Glomerular endothelial cell (primary cell): ENCODE results near the gene SUCNR1. TPM values are rescaled to one million over a fixed set of nuclear protein-coding genes. Genes with fewer than 3 reads are reported as not detected.

Experiments
- DNase-seq: peaks from one replicate; pipeline ENCODE4 v3.0.0-alpha.2; 2011; ENCODE audit warnings: low read depth, low spot score; ENCODE audit errors: extremely low read depth
- total RNA-seq: library from RNA; depleted of rRNA; stranded (reverse); fragments of >200 nt; gene quantifications from 2 replicates; pipeline ENCODE4 v1.2.3, GENCODE V29; 2015

SUCNR1 gene
- total RNA-seq, 1 donor from 2014 or later, result 0.23 TPM

- no peak for DNase-seq
These were observed 26.6 kb downstream of the SUCNR1 start for GRCh38 chr3:151899996-151900395.

GRCh38 chr3:151900460-151900859 is 27.0 kb downstream of the SUCNR1 start:
- no peak for DNase-seq

GRCh38 chr3:151900884-151901643 is 27.6 kb downstream of the SUCNR1 start:
- no peak for DNase-seq

GRCh38 chr3:151901644-151902285 is 28.3 kb downstream of the SUCNR1 start:
- no peak for DNase-seq

- no peak for DNase-seq
These were observed 30.1 kb downstream of the SUCNR1 start for GRCh38 chr3:151903501-151903991.

- no peak for DNase-seq
These were observed 32.2 kb downstream of the SUCNR1 start for GRCh38 chr3:151905647-151906046.

- no peak for DNase-seq
These were observed 33.3 kb downstream of the SUCNR1 start for GRCh38 chr3:151906751-151907150.

GRCh38 chr3:151908399-151908798 is 35.0 kb downstream of the SUCNR1 start:
- no peak for DNase-seq

GRCh38 chr3:151909681-151910405 is 36.4 kb downstream of the SUCNR1 start:
- DNase-seq, result peak; percentile 72

- no peak for DNase-seq
These were observed 38.0 kb downstream of the SUCNR1 start for GRCh38 chr3:151911462-151911861.

GRCh38 chr3:151912028-151912427 is 38.6 kb downstream of the SUCNR1 start:
- no peak for DNase-seq

- DNase-seq, result no peak
These were observed 43.3 kb downstream of the SUCNR1 start for GRCh38 chr3:151916781-151917180.

- no peak for DNase-seq
These were observed 45.0 kb downstream of the SUCNR1 start for GRCh38 chr3:151918253-151919029.

- no peak for DNase-seq
These were observed 45.5 kb downstream of the SUCNR1 start for GRCh38 chr3:151919030-151919328.

- no peak for DNase-seq
These were observed 46.0 kb downstream of the SUCNR1 start for GRCh38 chr3:151919446-151919845.

- DNase-seq, result no peak
These were observed 50.5 kb downstream of the SUCNR1 start for GRCh38 chr3:151923901-151924300.

- DNase-seq, result no peak
These were observed 51.3 kb downstream of the SUCNR1 start for GRCh38 chr3:151924753-151925152.

- no peak for DNase-seq
These were observed 52.0 kb downstream of the SUCNR1 start for GRCh38 chr3:151925419-151925818.

- DNase-seq, result no peak
These were observed 52.4 kb downstream of the SUCNR1 start for GRCh38 chr3:151925876-151926275.

GRCh38 chr3:151926956-151927355 is 53.5 kb downstream of the SUCNR1 start:
- DNase-seq, result no peak
